H9 (cell line): Measurements from ENCODE around the gene SH2D6. TPM values are rescaled to one million over a fixed set of nuclear protein-coding genes. Genes with fewer than 3 reads are reported as not detected.

ENCODE experiments used
- DNase-seq: peaks from one replicate; pipeline ENCODE4 v3.0.0-alpha.2; 2017
- H2AFZ ChIP-seq: one replicate; pipeline ENCODE4 v1.6.1; 2013; ENCODE audit warnings: mild to moderate bottlenecking, low read length, control low read depth, moderate library complexity
- H2AK5ac ChIP-seq: 2 replicates; pipeline ENCODE4 v1.6.1; 2013; ENCODE audit warnings: low read length, control low read depth, mixed read lengths; ENCODE audit not compliant: insufficient read length
- H2BK120ac ChIP-seq: one replicate; pipeline ENCODE4 v1.6.1; 2013; ENCODE audit warnings: low read depth, mild to moderate bottlenecking, low read length, control low read depth, inconsistent platforms; ENCODE audit not compliant: poor library complexity, severe bottlenecking
- H2BK12ac ChIP-seq: 2 replicates; pipeline ENCODE4 v1.6.1; 2013; ENCODE audit warnings: low read length, control low read depth, mixed read lengths, low read depth; ENCODE audit not compliant: insufficient read length
- H2BK15ac ChIP-seq: 2 replicates; pipeline ENCODE4 v1.6.1; 2013; ENCODE audit warnings: low read depth, low read length, control low read depth
- H2BK20ac ChIP-seq: one replicate; pipeline ENCODE4 v1.6.1; 2013; ENCODE audit warnings: low read depth, mild to moderate bottlenecking, low read length, control low read depth, inconsistent platforms; ENCODE audit not compliant: poor library complexity, severe bottlenecking
- H2BK5ac ChIP-seq: 2 replicates; pipeline ENCODE4 v1.6.1; 2013; ENCODE audit warnings: low read length, control low read depth, mixed read lengths; ENCODE audit not compliant: insufficient read length
- H3K14ac ChIP-seq: 2 replicates; pipeline ENCODE4 v1.6.1; 2013; ENCODE audit warnings: low read length, control low read depth; ENCODE audit not compliant: insufficient read depth
- H3K18ac ChIP-seq: 2 replicates; pipeline ENCODE4 v1.6.1; 2013; ENCODE audit warnings: low read depth, mild to moderate bottlenecking, mixed read lengths, low read length, control low read depth; ENCODE audit not compliant: insufficient read length
- H3K23ac ChIP-seq: 2 replicates; pipeline ENCODE4 v1.6.1; 2013; ENCODE audit warnings: low read length, control low read depth, mixed read lengths, low read depth; ENCODE audit not compliant: insufficient read length
- H3K23me2 ChIP-seq: 2 replicates; pipeline ENCODE4 v1.6.1; 2013; ENCODE audit warnings: low read depth, mild to moderate bottlenecking, mixed read lengths, low read length, control low read depth; ENCODE audit not compliant: insufficient read length, poor library complexity, severe bottlenecking
- H3K27ac ChIP-seq: 2 replicates; pipeline ENCODE4 v1.5.1; 2013; ENCODE audit warnings: low read length, control low read depth, mixed read lengths, low read depth; ENCODE audit not compliant: insufficient read length
- H3K27me3 ChIP-seq: 2 replicates; pipeline ENCODE4 v1.6.1; 2013; ENCODE audit warnings: low read length, control low read depth, inconsistent platforms; ENCODE audit not compliant: insufficient read depth
- H3K4ac ChIP-seq: 2 replicates; pipeline ENCODE4 v1.6.1; 2013; ENCODE audit warnings: low read depth, mild to moderate bottlenecking, control low read depth, inconsistent platforms, low read length, moderate library complexity
- H3K4me1 ChIP-seq: 2 replicates; pipeline ENCODE4 v1.6.1; 2013; ENCODE audit warnings: low read length, control low read depth, inconsistent platforms; ENCODE audit not compliant: insufficient read depth
- H3K4me2 ChIP-seq: 2 replicates; pipeline ENCODE4 v1.6.1; 2013; ENCODE audit warnings: low read length, control low read depth, mixed read lengths; ENCODE audit not compliant: insufficient read length, insufficient read depth
- H3K56ac ChIP-seq: 2 replicates; pipeline ENCODE4 v1.6.1; 2013; ENCODE audit warnings: low read depth, mild to moderate bottlenecking, mixed read lengths, low read length, control low read depth; ENCODE audit not compliant: insufficient read length
- H3K79me1 ChIP-seq: 2 replicates; pipeline ENCODE4 v1.6.1; 2013; ENCODE audit warnings: low read depth, mild to moderate bottlenecking, moderate library complexity, low read length, control low read depth, inconsistent platforms; ENCODE audit not compliant: insufficient read depth, poor library complexity, severe bottlenecking
- H3K79me2 ChIP-seq: 2 replicates; pipeline ENCODE4 v1.6.1; 2013; ENCODE audit warnings: low read length, control low read depth, inconsistent platforms; ENCODE audit not compliant: insufficient read depth
- H3K9ac ChIP-seq: 2 replicates; pipeline ENCODE4 v1.6.1; 2013; ENCODE audit warnings: low read length, control low read depth, mixed read lengths; ENCODE audit not compliant: insufficient read length; ENCODE audit errors: extremely low read depth
- H3K9me3 ChIP-seq: one replicate; pipeline ENCODE4 v1.6.1; 2013; ENCODE audit warnings: low read depth, low read length, inconsistent platforms; ENCODE audit not compliant: control insufficient read depth
- H3T11ph ChIP-seq: one replicate; pipeline ENCODE4 v1.6.1; 2013; ENCODE audit warnings: mild to moderate bottlenecking, low read length, control low read depth, inconsistent platforms
- H4K20me1 ChIP-seq: one replicate; pipeline ENCODE4 v1.6.1; 2013; ENCODE audit not compliant: control insufficient read depth, insufficient read length, insufficient read depth
- H4K5ac ChIP-seq: 2 replicates; pipeline ENCODE4 v1.6.1; 2013; ENCODE audit warnings: low read depth, mild to moderate bottlenecking, mixed read lengths, low read length, control low read depth; ENCODE audit not compliant: insufficient read length
- H4K8ac ChIP-seq: replicated peaks from 2 replicates; pipeline ENCODE4 v1.6.1; 2013; ENCODE audit warnings: low read length, control low read depth, mixed read lengths, low read depth; ENCODE audit not compliant: insufficient read length
- H4K91ac ChIP-seq: 2 replicates; pipeline ENCODE4 v1.6.1; 2013; ENCODE audit warnings: low read depth, mild to moderate bottlenecking, moderate library complexity, mixed read lengths, low read length, control low read depth; ENCODE audit not compliant: insufficient read length
- H3K27ac Mint-ChIP-seq, 3 experiments: 2 replicates in 2 of 3; 3 replicates in 1 of 3; pipeline ENCODE4 v1.8.0; 2020 to 2021; ENCODE audit warnings: mixed read lengths in 3 of 3, mild to moderate bottlenecking in 1 of 3, moderate library complexity in 1 of 3
- H3K27me3 Mint-ChIP-seq: 2 replicates; pipeline ENCODE4 v1.8.0; 2021; ENCODE audit warnings: low read depth, mild to moderate bottlenecking, moderate library complexity, mixed read lengths
- H3K36me3 Mint-ChIP-seq, 3 experiments: 2 replicates in 2 of 3; 3 replicates in 1 of 3; pipeline ENCODE4 v1.8.0; 2020 to 2021; ENCODE audit warnings: low read depth in 3 of 3, mixed read lengths in 3 of 3; ENCODE audit not compliant: insufficient read depth in 1 of 3
- H3K4me1 Mint-ChIP-seq, 2 experiments: 2 replicates each; pipeline ENCODE4 v1.8.0; 2020; ENCODE audit warnings: mixed read lengths in 2 of 2
- H3K4me3 Mint-ChIP-seq, 2 experiments: 2 replicates in 1 of 2; 3 replicates in 1 of 2; pipeline ENCODE4 v1.8.0; 2020 to 2021; ENCODE audit warnings: mild to moderate bottlenecking in 2 of 2, mixed read lengths in 2 of 2, moderate library complexity in 1 of 2
- H3K9me3 Mint-ChIP-seq, 2 experiments: 2 replicates in 1 of 2; 3 replicates in 1 of 2; pipeline ENCODE4 v1.8.0; 2020; ENCODE audit warnings: mild to moderate bottlenecking in 2 of 2, mixed read lengths in 2 of 2, moderate library complexity in 1 of 2
- CTCF ChIP-seq: fragments of 200-600 bp; sonication (generic); conservative IDR thresholded peaks from 3 replicates; pipeline ENCODE4 v1.8.0; 2021; ENCODE audit warnings: antibody characterized with exemption, mild to moderate bottlenecking
- WGBS: extraction: QIAGEN DNeasy Blood & Tissue Kit; methylation state at CpG from one replicate; pipeline ENCODE4 v1.1.7; 2013; ENCODE audit warnings: missing lambda C conversion rate, low lambda C conversion rate, mixed read lengths; ENCODE audit not compliant: insufficient read length; ENCODE audit errors: extremely low coverage; 5-methylcytosine and 5-hydroxymethylcytosine counted together
- total RNA-seq: library from RNA; stranded (reverse); gene quantifications from 2 replicates; pipeline ENCODE4 v1.2.1, GENCODE V29; 2021

SH2D6 gene
- total RNA-seq, 1 experiment from 2014 or later: 0.61 TPM

- Histone ChIP-seq H3T11ph (no peak overlapping the region), H3K4ac (no peak overlapping the region), H4K5ac (no peak overlapping the region), H3K9ac (no peak overlapping the region), H3K14ac (no peak overlapping the region), H3K27ac (no peak overlapping the region), H2AK5ac (no peak overlapping the region), H3K79me2 (no peaks in the 10 kb centered on the region), H3K4me1 (no peaks in the 10 kb centered on the region), H4K20me1 (no peaks in the 10 kb centered on the region), H2BK12ac (no peak overlapping the region), H3K23ac (no peak overlapping the region), H2BK15ac (no peak overlapping the region), H2BK5ac (no peak overlapping the region), H3K9me3 (no peaks in the 10 kb centered on the region), H3K27me3 (no peaks in the 10 kb centered on the region), H3K18ac (no peak overlapping the region), H3K23me2 (no peaks in the 10 kb centered on the region), H2AFZ (no peak overlapping the region), H3K4me2 (no peak overlapping the region), H4K91ac (no peak overlapping the region), H3K56ac (no peak overlapping the region), H2BK20ac (no peak overlapping the region), H3K79me1 (no peaks in the 10 kb centered on the region), H4K8ac (no peak overlapping the region), H2BK120ac (no peak overlapping the region)
- TF ChIP-seq CTCF: no peak
- Mint-ChIP-seq H3K4me3 (no peak overlapping the region), H3K36me3 (no peaks in the 10 kb centered on the region), H3K27ac (peak overlapping the region in 1 of 3 experiments; percentile 84; a peak in 1 of 7 replicates), H3K9me3 (no peaks in the 10 kb centered on the region), H3K4me1 (peaks cover 0 to 11% of the 10 kb centered on the region in 2 experiments; a peak in 1 of 4 replicates), H3K27me3 (peaks cover 3% of the 10 kb centered on the region)
- no CpG with 5 or more reads among the region's 5 CpGs for WGBS
- no peak for DNase-seq
Observed at GRCh38 chr2:85445316-85446295, 27.1 kb downstream of the SH2D6 start.
